ENCODE results near the gene CDH15. TPM values are rescaled to one million over a fixed set of nuclear protein-coding genes. Genes with fewer than 3 reads are reported as not detected.

The CDH15 gene, protein sequence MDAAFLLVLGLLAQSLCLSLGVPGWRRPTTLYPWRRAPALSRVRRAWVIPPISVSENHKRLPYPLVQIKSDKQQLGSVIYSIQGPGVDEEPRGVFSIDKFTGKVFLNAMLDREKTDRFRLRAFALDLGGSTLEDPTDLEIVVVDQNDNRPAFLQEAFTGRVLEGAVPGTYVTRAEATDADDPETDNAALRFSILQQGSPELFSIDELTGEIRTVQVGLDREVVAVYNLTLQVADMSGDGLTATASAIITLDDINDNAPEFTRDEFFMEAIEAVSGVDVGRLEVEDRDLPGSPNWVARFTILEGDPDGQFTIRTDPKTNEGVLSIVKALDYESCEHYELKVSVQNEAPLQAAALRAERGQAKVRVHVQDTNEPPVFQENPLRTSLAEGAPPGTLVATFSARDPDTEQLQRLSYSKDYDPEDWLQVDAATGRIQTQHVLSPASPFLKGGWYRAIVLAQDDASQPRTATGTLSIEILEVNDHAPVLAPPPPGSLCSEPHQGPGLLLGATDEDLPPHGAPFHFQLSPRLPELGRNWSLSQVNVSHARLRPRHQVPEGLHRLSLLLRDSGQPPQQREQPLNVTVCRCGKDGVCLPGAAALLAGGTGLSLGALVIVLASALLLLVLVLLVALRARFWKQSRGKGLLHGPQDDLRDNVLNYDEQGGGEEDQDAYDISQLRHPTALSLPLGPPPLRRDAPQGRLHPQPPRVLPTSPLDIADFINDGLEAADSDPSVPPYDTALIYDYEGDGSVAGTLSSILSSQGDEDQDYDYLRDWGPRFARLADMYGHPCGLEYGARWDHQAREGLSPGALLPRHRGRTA
- 0.16 and 0.36 TPM in 2 replicates for total RNA-seq

DNA sequence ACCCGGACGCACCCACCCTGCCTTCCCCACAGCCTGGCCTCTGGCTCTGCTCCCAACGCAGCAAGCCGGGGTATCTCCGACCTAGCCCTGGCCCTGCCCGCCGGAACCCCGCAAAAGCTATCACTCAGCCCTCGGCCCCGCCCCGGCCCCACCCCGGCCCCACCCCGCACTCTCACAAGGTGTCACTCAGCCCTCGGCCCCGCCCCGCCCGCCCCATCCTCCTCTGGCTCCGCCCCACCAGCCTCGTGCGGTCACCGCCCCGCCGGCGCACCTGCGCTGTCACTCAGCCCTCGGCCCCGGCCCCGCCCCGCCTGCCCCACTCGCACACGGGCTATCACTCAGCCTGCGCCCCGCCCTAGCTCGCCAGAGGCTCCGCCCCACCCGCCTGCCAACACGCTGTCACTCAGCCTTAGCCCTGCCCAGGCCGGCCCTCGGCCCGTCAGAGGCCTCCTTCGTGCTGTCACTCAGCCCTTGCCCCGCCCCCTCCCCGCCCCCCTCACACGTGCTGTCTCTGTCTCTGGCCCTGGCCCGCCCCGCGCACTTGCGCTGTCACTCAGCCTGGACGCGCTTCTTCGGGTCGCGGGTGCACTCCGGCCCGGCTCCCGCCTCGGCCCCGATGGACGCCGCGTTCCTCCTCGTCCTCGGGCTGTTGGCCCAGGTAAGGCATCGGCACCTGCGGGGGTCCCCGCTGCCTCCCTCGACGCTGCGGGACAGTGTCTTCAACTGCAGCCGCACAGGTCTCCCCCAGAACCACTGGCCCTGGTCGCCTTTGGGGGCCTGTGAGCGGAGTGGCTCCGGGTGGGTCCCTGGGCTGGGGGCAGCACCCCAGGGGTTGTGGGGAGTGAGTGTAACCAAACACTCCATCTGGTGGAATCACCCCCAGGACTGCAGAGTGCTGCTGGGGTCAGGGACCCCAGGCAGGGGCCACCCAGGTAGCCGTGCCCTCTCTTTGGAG, at the start of gene CDH15:
CDH15 (plus strand) TSS at position 533 of the 955 bp plus-strand sequence; CDS start at position 617, 84 bp downstream.

DNA sequence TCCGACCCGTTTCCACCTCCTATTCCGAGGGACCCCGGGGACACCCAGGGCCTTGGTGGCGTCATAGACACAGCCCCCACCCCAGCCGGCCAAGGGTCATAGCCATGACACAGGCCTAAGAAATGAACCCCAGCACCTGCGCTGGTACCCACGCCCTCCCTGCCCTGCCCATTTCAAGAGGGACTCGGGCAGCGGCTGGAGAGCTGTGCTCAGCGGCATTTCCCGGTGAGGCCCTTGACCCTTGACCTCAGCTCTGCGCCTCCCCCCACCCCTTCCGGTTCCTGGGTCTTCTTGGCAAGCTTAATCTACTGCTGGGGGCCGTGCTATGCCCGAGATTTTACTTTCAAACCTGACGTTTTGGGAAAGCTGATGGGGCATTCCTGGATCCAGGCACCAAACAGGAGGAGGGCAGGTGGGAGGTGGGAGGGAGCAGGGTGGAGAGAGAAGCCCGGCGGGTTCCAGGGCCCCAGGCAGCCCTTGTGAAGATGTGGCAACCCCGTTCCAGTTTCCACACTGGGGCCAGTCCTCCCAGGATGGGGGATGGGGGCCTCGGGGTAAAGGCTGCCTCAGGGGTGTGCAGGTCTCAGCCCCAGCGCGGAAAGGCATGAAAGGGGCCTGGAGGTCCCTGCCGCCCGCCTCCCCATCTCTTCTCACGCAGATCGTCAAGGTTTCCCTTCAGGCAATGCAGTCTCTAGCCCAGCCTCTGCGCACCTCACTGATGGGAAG, 28.7 kb downstream of the CDH15 start, which contains the start of gene SLC22A31:
SLC22A31 (minus strand) TSS at position 414 of the 726 bp plus-strand sequence; CDS start at position 378, 36 bp downstream.

DNA sequence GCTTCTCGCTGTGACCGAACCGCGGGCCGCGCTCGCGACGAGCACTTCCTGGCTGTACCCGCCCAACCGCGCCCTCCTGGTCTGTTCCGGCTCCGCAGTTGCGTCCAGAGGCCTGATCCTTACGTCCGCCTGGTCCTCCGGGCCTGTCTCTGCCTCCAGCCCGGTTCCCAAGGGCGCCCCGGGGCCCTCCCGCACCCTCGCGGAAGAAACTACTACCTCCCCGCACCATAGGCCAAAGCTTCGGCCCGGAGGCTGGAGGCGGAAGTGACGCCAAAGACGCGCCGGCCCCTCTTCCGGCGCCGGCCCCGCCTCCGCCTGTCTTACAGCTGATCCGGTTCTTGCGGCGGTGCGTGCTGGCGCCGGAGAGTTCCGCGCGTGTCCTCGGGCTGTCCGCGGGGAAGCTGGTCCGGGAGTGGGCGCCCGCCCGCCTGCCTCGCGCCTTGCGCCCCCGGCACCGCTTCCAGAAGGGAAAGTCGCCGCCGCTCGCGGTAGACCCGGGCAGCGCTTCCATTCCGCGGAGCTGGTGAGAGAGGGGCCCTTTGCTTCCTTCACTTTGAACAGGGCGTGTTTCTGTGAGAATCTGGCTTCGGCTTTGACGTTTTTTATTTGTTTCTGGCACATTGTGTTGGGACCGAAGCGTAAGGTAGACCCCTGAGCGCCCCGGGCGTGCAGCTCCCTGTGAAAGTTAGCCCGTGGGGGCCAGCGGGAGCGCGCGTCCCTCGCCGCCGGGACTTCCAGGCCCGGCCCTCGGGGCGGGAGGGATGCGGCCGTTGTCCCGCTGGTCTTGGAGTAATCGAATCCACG, 46.0 kb downstream of the CDH15 start, which contains the start of gene ZNF778:
ZNF778 (plus strand) TSS at position 316 of the 804 bp plus-strand sequence. CDS start 3,425 bp downstream, outside the sequence.

Other genes starting within 250 kb of the CDH15 start
- gene CBFA2T3, start 194.5 kb upstream of the CDH15 start, total RNA-seq, result not detected in 2 replicates
- 24.6 and 30.3 TPM in 2 replicates for gene ACSF3, start 77.9 kb upstream of the CDH15 start, total RNA-seq
- 13.5 and 22.8 TPM in 2 replicates for gene SLC22A31, start 28.8 kb downstream of the CDH15 start, total RNA-seq
- 7.4 and 14.3 TPM in 2 replicates for gene ZNF778, start 46.0 kb downstream of the CDH15 start, total RNA-seq

Data from cardiac atrium fibroblast (primary cell).